ENCODE measurements around the gene SRSF1.

The SRSF1 gene

DNA sequence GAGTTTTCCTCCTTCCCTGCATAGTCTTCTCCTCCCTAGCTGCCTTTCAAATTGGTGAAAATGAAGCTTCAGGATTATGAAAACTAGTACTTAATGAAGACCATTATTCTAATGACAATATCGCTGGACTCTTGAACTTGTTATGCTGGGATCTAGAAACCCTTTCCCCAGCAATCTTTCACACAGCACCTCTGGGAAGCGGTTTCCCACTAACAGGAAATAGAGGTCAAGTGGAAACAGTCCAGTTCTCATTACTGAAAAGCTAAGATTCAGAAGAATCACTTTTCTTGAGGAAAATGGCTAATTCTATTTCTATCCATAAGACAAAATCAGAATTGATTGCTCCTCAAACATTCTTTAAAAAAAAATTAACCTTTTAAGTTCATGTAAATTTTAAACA is 17.0 kb downstream of the SRSF1 start:
- TF ChIP-seq, protein P1, sequence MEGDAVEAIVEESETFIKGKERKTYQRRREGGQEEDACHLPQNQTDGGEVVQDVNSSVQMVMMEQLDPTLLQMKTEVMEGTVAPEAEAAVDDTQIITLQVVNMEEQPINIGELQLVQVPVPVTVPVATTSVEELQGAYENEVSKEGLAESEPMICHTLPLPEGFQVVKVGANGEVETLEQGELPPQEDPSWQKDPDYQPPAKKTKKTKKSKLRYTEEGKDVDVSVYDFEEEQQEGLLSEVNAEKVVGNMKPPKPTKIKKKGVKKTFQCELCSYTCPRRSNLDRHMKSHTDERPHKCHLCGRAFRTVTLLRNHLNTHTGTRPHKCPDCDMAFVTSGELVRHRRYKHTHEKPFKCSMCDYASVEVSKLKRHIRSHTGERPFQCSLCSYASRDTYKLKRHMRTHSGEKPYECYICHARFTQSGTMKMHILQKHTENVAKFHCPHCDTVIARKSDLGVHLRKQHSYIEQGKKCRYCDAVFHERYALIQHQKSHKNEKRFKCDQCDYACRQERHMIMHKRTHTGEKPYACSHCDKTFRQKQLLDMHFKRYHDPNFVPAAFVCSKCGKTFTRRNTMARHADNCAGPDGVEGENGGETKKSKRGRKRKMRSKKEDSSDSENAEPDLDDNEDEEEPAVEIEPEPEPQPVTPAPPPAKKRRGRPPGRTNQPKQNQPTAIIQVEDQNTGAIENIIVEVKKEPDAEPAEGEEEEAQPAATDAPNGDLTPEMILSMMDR (IDR thresholded peaks at IDR 0.05), result no peak

DNA sequence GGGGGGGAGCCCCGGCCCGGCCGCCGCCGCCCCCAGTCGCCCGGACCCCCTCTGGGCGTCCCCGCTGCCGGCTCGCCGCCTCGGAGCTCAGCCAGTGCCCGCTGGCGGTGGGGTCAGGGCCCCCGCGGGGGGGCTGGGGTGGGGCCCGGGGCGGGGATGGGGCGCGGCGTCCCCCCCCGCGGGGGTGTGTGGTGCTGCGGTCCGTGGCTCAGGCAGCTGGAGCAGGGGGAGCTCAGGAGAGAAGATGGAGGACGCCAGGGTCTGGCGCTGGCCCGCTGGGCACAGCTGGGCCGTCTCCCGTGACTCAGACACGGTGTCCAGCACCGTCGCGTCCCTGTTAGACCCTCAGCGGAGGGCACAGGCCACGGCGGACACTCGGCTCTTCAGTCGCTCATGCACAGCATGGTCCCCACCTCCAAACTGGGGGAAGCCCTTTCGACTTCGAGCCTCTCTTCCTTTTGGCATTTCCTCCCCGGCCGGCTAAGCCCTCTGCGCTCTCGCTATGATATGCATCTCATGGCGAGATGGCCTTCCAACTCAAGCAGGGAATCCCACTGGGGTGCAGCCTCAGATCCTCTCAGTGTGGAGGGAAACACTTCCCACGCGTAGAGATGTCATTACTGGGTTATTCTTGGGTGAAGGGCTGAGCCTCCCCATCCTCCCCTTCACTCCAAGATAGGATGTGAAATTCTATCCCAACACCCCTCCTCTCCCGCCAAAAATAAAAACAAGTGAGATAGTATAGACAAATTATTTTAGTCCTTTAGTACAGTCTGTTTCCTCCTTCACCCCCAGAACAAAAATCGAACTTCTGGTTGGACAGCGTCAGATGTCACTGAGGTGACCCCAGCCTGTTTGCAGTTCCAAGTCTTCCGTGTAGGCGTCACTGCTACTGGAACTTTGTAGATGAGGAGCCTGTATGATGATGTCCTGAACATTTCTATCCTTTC is 18.5 kb downstream of the SRSF1 start:
- TF ChIP-seq, protein P1 (IDR thresholded peaks at IDR 0.05), result no peak; the same call in 1 of the 2 replicates

DNA sequence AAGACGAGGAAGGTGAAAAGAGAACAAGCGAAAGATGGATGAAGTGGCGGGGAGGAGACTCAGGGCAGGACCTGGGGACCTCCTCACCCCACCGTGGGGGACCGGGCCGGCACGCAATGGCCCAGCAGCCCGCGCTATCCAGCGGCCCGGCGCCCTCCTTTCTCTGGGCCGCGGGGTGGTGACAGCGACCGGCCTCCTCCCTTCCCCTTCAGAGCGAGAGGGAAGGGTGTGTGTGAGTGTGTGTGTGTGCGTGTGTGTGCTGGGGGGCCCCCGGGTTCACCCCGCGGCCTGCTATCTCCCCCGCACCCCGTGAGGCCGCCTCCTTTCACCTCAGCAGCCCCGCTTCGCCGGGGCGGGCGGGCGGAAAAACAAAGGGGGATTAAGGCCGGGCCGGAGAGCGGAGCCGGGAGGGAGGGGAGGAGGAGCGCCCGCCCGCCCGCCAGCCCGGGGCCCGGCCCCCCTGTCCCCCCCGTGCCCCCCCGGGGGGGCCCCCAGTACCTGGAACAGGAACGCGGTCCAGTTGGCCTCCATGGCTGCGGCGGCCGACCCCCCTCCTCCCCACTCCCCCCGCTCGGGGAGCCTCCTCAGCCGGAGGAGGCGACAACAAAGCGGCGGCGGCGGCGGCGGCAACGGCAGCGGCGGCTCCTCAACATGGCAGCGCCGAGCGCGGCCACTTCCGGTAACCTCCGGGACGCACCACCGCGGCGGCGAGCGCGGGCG is 19.3 kb downstream of the SRSF1 start, which contains the start of gene VEZF1:
Gene VEZF1 (minus strand): TSS at position 674 of the 720 bp plus-strand sequence. CDS start 143 bp downstream, at position 531.
- TF ChIP-seq, protein P1 (IDR thresholded peaks at IDR 0.05), result no peak

DNA sequence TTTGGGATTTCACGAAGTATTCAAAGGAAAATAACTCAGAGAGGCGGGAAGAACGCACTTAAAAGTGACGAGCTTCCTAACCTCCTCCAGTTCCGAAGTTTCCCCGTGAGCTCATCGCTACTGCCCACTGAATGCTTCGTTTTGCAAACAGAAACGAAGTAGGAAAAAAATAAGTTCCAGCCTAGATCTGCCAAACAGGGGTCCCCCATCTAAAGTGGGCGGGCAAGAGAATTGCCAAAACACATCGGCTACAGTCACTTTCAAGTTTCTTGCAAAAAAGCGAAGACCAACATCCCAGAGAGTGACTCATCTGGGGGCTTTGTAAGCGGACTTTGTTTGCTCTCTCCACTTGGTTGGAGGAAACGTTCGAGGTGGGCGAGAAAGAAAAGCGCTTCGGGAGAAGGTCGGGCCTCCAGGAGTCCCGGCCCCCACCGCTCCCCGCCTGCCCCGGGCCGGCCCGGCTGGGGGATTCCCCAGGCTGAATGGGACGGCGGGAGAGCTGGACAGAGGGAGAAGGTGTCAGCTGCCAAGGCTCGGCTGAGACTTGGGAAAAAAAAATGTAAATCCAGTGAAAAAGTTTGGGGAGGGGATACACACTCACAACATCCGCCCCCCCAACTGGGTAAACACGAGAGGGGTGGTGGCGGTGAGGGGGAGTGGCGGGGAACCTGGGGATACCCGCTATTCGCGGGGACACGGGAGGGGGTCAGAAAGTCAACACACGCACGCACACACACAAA is 20.0 kb downstream of the SRSF1 start:
- TF ChIP-seq, protein P1 (IDR thresholded peaks at IDR 0.05), result no peak

DNA sequence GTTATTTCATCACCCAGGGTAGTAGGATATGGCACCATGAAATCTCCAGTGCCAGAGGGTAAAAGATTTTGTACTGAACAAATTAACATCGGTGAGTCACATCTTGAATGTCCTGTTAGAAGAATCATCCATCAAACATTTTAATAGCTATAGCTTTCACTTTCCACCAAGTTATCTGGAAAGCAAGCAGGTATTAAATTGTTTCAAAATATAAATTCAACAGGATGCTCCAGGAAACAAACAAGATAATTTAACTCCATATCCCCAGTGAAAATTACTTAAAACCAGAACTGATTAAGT is 21.4 kb downstream of the SRSF1 start:
- TF ChIP-seq, protein P1 (IDR thresholded peaks at IDR 0.05), result no peak

DNA sequence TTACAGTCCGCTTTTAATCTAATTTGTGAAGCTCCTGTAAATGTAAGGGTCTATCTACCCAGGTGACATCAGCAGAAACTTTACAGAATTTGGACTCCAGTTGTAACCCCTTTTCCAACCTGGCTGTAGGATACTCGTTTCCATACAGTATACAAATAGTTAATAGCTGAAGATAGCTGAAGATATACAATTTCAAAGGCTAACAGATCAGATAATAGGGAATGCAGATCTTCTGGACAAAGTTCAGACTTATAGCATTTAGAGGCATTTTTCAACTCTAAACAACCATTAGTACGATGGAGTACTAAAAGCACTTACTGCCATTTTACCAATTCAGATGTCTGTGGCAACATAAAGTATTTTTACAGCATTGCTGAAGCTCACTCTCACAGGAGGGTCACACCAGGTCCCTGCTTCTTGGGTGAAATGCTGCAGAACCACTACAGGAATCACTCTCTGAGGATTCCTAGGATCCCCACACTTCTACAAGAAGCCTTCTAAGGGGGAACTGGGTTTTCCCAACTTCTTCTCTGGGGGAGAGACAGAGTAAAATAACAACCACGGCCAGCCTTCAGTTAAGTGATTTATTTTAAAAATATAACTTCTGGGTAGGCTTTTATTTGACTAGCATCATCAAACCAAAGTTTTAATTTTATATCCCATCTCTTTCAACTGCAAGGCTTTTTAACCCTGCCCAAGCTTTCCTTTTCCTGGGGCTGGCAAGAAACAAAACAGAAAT is 21.9 kb downstream of the SRSF1 start:
- TF ChIP-seq, protein P1 (IDR thresholded peaks at IDR 0.05), result no peak

Data from LNCAP (cell line).